Vagina (tissue), 2 donors: Measurements from ENCODE around the gene PLA2G4C.

Experiments used
- CTCF ChIP-seq, 3 experiments: fragments of 450-650 bp in 2 of 3; fragments of 200-600 bp in 1 of 3; sonication (generic) in 1 of 3; IDR thresholded peaks; one replicate each; pipeline ENCODE4 v1.5.1; 2017 to 2019; ENCODE audit warnings: antibody characterized with exemption in 3 of 3, mild to moderate bottlenecking in 2 of 3, moderate library complexity in 2 of 3
- POLR2A ChIP-seq, 2 donors: fragments of 450-650 bp; IDR thresholded peaks; one replicate each; pipeline ENCODE4 v1.6.1; 2017; ENCODE audit warnings: antibody characterized with exemption in 2 of 2, mild to moderate bottlenecking in 2 of 2, moderate library complexity in 2 of 2
- POLR2AphosphoS5 ChIP-seq, 2 donors: sonication (generic); formaldehyde crosslinking; IDR thresholded peaks; one replicate each; pipeline ENCODE4 v1.9.0; 2017; ENCODE audit warnings: antibody characterized with exemption in 2 of 2, mild to moderate bottlenecking in 2 of 2, low read depth in 1 of 2; ENCODE audit not compliant: insufficient read depth in 1 of 2

- no peak for TF ChIP-seq CTCF (IDR thresholded peaks at IDR 0.05)
- TF ChIP-seq POLR2A (IDR thresholded peaks at IDR 0.05), result no peak
- TF ChIP-seq POLR2AphosphoS5 (IDR thresholded peaks at IDR 0.05; ENCODE audit: insufficient read depth in 1 of 2, low read depth in 1 of 2), result no peak
These were observed 22.5 kb upstream of the PLA2G4C start for GRCh38 chr19:48133094-48133493.
